Hematopoietic multipotent progenitor cell treated with erythropoietin and hydrocortisone succinate and interleukin-3 and kit ligand, for 17 days (in vitro differentiated cells): ENCODE measurements around the gene PASD1.

ENCODE experiments used
- DNase-seq: peaks from one replicate; pipeline ENCODE4 v3.0.0-alpha.2; 2015; ENCODE audit warnings: low spot score

The PASD1 gene

DNA sequence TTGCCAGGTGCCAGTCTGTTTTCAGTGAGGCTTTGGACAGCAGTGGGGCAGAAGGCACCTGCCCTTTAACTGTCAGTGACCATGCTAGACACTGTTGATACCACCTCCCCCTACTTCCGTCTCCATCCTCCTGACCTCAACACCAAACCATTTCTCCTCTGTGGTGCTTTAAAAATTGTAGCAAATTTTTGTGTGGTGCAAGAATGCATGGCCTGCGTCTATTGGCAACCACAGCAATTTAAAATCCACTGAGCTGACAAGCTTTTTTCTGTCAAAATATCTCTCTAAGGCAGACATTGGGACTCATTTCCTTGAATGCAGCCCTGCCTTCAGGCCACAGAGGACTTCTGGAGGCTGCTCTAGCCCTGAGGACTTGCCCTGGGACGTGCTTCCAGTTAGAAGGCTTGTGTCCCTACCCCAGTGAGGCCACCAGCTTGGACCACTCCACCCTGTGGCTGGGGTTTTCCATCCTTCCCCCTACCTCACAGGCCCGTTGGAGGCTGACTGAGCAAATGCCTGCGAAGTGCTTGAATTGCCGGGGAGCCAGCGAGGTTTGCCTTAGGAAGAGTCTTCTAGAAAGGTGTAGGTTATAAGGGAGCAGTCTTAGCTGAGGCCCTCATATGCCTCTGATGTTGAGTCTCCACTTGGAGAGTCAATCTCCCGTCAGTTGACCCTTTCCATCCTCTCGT, 138.7 kb downstream of the PASD1 start:
- no peak for DNase-seq

DNA sequence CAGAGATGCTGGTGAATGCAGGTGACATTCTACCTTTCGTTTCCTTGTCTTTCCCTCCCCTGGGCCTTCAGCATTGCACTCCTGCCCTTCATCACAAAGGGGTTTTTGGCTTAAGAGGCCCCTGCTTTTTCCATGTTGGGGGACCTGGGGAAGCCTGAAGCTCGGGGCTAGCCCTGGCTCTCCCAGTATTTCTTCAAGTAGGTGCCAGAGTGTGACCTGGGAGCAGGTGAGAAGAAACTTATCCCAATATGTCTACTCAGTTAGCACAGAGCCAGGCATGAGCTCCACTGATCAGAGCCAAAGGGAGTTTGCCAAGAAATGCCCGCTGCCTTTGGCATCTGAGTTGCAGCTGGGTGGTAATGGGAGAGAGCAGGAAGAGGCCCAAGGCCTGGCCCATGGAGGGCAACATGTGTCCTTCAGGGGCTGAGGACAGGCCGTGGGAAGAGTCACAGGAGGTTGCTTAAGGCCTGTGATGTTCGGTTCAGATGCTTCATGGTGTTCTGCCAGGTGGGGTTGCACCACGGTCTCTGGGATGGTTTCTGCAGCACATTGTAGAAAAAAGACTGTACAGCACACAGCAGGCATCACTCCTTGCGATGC, 139.4 kb downstream of the PASD1 start:
- no peak for DNase-seq

DNA sequence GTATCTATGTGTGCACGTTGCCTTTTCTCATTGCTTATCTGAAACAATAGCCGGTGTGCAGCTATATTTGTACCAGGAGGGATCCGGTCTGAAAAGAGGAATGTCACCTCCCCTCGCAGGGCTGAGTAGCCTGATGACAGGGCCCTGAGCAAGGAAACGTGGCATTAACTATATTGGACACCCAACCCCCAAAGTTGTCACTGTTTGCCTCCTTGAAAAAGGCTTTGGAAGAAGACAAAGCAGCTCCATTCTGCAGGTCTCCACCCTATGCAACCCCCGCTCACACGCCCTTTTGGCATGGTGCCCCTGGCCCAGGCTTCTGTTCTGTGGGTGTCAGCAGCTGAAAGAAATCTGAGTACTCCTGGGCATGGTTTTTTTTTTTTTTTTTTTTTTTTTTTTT, 140.0 kb downstream of the PASD1 start:
- DNase-seq = no peak

DNA sequence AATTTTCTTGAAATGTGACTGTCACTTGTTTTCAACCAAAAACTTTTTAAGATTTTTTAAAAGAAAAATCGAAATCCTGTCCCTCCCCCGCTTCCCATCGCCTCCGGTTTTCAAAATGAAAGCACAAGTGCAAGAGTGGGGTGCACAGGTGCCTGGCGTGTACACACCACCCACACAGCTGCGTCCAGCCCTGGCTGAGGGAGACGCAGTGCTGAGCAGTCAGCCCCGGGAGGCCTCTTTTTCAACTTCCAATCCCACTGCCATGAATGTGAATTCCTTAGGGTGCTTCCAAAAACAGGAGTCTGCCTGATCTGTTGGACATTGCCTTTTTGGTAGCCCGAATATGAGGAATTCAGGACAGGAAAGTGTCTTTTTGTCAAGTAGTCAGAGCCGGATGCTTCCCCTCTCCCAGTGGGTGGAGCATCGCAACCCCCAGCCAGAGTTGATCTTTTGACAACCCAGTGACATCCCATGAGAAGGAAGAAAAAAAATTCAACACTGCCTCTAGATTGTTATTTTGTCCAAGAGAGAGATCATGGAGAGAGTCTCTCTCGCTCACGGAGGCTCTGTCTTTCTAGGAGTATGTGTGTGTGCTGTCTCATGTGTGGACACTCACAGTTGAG, 140.7 kb downstream of the PASD1 start:
- DNase-seq = no peak

- DNase-seq = no peak
Observed at GRCh38 chrX:151708821-151709220, 145.3 kb downstream of the PASD1 start.

GRCh38 chrX:151710457-151710856, 147.0 kb downstream of the PASD1 start:
- no peak for DNase-seq

GRCh38 chrX:151711154-151711553, 147.7 kb downstream of the PASD1 start:
- no peak for DNase-seq

DNA sequence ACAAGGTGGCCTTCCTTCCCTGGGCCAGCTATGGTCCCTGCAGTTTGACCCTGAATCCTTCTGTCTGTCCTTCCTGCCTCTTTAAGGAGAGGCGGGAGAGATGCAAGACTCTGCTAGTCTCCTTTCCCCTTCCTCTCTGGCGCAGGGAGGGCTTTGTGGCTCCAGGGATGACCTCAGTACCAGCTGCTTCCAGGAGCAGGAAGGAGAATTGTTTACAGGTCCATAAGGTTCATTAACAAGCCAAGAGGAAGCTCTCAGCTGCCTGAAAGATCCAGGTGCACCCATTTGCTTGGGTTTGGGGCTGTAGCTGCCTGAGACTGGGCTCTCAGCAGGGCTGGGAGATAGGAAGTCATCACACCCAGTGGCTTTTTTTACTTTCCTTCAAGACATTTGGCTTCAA, 148.3 kb downstream of the PASD1 start:
- no peak for DNase-seq

DNA sequence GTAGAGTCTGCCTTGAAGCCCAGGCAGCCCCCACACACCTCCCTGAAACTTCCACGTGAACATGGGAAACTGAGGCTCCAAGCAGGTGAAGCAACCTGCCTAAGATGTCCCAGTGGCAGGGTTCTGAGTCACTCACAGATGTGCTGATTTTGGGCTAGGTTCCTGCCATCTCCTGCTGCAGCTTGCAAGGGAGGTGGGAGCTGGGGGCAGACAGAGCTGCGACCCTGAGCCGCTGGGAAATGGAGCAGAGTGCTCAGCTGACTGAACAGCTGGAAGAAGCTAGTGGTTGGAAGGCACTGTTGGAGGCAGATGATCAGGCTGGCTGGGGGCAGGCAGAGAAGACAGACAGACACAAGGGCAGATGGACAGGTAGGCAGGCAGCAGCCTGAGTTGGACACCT, 148.8 kb downstream of the PASD1 start:
- DNase-seq = no peak

GRCh38 chrX:151713849-151714248, 150.4 kb downstream of the PASD1 start:
- no peak for DNase-seq

GRCh38 chrX:151714362-151714761, 150.9 kb downstream of the PASD1 start:
- no peak for DNase-seq

DNA sequence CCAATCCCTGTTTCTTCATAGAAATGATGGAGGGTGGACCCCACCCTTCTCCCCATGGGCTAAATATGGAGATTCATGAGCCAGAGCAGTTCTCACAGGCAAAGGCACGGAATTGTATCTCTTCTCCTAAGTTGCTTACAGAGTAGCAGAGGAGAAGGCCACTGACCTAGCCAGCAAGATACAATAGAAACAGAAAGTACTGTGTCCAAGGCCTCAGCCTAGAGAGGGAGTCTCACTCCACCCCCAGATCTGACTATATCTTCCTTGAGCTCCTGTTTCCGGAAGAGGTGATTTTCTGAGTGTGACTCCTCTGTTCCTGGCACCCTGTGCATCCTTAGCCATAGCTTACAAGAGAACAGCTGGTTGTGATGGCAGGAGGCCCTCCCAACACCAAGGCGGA, 152.3 kb downstream of the PASD1 start, which contains the start of gene FATE1:
Gene FATE1, plus strand, starts transcription at position 284 of the 400 bp plus-strand sequence. Its CDS starts 85 bp downstream, at position 369.
- no peak for DNase-seq

DNA sequence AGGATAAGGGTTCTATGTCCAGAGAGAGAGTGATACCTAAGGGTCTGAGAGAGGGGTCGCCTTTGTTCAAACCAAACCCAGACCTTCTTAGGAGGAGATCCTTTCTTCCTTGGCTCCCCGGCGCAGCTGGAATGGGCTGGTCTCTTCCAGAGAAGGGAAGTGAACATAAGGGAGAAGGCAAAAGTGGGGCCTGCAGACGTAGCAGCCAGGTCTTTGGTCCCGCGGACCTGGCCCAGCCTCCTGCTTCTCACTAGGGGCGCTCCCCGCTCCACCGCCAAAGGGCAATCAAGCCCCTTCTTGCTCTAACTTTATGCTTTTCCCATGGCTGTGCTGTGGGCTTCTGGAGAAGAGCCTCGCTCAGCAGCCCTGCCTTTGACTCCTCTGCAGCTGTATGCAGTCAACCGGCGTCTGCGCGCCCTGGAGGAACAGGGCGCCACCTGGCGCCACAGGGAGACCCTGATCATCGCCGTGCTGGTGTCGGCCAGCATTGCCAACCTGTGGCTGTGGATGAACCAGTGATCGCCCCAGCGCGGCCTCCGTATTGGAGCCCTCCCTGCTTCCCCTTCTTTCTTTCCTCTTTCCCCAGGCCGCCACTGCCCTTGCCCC, 158.9 kb downstream of the PASD1 start:
- DNase-seq = no peak

GRCh38 chrX:151723156-151723760, 159.8 kb downstream of the PASD1 start:
- DNase-seq = no peak

GRCh38 chrX:151724563-151725337, 161.3 kb downstream of the PASD1 start:
- DNase-seq = no peak

- no peak for DNase-seq
Observed at GRCh38 chrX:151725338-151725614, 161.8 kb downstream of the PASD1 start.
